GM20000 (cell line): Measurements from ENCODE around the gene CMC2.

Source experiments
- DNase-seq: peaks from one replicate; pipeline ENCODE4 v3.0.0; 2012; ENCODE audit warnings: low spot score
- TF ChIP-seq, protein P1 (sequence below): IDR thresholded peaks from 2 replicates; pipeline ENCODE4 v1.5.1; 2012; ENCODE audit warnings: mild to moderate bottlenecking, control low read depth; ENCODE audit errors: extremely low read depth, missing control alignments

Gene CMC2

DNA sequence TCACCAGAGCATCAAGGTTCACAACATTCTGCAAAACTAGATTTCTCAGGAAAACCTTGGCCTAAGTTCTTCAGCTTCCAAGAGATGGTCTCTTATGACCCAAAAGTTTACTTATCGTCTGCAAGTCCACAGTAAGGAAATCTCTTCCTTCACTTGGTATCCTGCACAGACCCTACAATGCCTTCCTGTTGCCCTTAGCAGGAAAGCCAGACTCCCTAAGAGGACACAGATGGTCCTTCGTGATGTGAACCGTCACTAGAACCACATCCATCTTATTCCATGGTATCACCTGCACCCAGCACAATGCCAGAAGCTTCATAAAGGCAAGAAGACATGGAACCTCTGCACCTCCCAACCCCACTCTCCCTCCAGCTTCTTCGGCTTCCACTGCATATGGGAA is 34.1 kb downstream of the CMC2 start:
- no peak for DNase-seq
- TF ChIP-seq, protein P1, sequence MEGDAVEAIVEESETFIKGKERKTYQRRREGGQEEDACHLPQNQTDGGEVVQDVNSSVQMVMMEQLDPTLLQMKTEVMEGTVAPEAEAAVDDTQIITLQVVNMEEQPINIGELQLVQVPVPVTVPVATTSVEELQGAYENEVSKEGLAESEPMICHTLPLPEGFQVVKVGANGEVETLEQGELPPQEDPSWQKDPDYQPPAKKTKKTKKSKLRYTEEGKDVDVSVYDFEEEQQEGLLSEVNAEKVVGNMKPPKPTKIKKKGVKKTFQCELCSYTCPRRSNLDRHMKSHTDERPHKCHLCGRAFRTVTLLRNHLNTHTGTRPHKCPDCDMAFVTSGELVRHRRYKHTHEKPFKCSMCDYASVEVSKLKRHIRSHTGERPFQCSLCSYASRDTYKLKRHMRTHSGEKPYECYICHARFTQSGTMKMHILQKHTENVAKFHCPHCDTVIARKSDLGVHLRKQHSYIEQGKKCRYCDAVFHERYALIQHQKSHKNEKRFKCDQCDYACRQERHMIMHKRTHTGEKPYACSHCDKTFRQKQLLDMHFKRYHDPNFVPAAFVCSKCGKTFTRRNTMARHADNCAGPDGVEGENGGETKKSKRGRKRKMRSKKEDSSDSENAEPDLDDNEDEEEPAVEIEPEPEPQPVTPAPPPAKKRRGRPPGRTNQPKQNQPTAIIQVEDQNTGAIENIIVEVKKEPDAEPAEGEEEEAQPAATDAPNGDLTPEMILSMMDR = no peak

DNA sequence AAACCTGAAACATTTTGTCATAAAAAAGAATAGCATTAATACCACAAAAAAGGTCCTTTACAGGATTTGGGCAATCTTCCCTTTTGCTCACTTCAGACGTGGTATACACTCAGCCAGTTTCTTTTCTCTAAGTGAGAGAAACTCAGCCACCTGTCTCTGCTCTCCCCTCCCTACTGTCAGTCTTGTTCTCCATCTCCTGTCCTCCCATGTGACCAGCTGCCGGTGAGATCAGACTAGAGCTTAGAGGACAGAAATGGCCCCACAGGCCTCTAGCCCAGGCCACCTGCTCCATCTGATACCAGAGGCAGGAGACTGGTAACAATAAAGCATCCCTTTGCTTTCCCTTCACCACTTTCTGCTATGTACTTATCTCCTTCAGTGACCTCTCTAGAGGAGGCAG is 34.9 kb downstream of the CMC2 start:
- TF ChIP-seq, protein P1 = no peak
- peak; percentile 35 for DNase-seq

DNA sequence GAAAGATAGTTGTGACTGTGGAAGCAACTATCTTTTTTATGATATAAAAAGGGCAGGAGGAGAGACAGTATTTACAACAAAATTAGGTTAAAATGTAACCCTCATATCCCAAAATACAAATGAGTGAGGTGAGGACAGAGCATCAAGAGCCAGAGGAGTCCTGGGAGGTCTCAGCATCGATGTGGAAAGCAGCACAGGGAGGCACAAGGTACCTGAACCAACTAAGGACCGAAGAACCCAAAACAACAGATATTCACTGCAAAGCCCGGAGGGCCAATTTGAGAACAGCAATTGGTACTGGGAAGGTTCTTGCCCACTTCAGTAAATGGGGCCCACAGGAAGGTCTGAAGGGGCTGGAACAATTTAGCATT is 37.6 kb downstream of the CMC2 start:
- TF ChIP-seq, protein P1 = no peak
- no peak for DNase-seq

DNA sequence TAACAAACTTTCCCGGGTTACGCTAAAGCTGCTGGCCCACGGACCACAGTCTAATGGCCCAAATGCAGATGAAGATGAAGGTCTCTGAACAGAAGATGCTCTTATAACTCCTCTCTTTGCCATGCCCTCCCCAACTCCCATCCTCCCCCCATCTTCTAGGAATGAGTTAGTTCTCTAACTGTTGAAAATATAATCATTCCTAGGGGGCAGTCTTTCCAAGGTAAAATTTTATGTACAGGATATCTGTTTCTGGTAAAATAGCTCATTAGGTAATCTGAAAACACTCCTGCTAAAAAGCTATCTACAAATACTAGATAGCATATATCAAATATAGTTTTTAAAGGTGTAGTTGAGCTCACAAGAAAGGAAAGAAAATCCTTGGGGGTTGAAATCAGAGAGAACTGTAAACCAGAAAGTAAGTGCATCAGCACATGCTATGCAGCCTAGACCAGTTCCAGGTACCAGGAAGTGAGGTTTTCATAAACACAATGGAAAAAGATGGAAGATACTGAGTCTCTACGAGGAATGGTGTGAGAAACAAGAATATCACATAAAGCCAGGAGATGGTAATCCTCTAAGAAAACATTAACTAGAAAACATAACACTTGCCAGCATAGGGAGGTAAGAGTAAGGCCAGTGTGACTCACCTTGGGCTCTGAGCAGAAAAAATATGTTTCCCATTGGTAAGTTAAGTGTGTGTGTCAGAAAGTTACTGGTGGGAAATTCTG is 38.1 kb downstream of the CMC2 start:
- no peak for DNase-seq
- TF ChIP-seq, protein P1 = no peak

DNA sequence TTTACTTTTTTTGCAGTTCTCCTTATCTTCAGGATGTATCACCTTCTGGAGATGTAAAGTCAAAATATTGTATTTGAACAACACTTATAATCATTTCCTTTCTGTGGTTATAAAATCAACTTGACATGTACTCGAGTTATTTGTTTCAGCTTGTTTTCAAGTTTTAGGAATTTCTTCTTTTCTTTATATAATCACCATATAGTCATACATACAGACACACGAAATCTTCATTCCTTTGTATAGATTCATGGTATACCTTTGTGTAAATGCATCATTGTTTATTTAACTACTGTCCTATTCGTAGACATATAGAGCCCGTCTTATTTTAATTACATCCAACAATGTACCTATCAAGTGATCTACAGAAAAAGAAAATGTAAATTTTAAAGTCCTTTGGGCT is 40.1 kb downstream of the CMC2 start:
- DNase-seq = no peak
- TF ChIP-seq, protein P1 = no peak

DNA sequence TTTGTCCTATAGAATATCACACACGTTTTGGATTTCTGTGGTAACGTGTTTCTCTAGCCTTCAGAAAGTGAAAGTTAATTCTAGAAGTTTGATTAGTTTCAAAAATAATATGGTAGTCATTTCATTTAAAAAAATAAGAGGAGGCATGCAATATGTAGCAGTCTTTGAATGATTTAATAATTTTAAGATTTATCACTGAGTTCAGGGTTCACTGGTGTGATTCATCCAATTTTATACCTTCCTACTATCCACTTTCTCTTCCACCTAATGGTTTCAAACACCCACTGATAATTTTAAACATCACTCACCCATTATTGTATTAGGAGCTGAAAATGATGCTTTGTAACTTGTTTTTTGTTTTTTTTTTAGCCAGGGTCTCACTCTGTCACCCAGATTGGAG is 42.3 kb downstream of the CMC2 start:
- TF ChIP-seq, protein P1 = no peak
- DNase-seq = no peak

DNA sequence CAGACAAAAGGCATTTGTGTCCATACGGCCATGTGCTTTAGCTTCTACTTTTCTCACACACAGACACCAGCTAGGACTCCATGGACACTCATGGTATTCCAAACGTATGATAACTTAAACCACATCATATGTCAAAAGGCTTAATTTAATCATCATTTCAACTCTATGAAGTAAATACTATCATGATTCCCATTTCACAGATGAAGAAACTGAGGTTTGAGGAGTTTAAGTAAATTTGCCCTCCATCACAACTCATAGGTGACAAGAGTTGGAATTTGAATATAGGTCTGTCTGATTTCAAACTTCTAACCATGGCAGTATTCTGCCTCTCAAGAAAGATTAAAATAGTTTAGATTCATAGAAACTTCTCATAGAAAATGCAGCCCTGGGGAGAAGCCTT is 43.8 kb downstream of the CMC2 start:
- TF ChIP-seq, protein P1 = no peak
- no peak for DNase-seq
